Progenitor cell of endocrine pancreas (in vitro differentiated cells): ENCODE data around the gene CYP27B1. TPM values are rescaled to one million over a fixed set of nuclear protein-coding genes. Genes with fewer than 3 reads are reported as not detected.

Source experiments
- DNase-seq: peaks from one replicate; pipeline ENCODE4 v3.0.0; 2021; ENCODE audit warnings: low spot score; ENCODE audit not compliant: unreplicated experiment
- H3K27ac Mint-ChIP-seq: 2 replicates; pipeline ENCODE4 v1.8.0; 2021; ENCODE audit warnings: mild to moderate bottlenecking, moderate library complexity, mixed read lengths
- H3K27me3 Mint-ChIP-seq: 2 replicates; pipeline ENCODE4 v1.8.0; 2021; ENCODE audit warnings: mixed read lengths
- H3K36me3 Mint-ChIP-seq: 2 replicates; pipeline ENCODE4 v1.8.0; 2022; ENCODE audit warnings: mixed read lengths; ENCODE audit not compliant: insufficient read depth
- H3K4me1 Mint-ChIP-seq: 2 replicates; pipeline ENCODE4 v1.8.0; 2021; ENCODE audit warnings: low read depth, mixed read lengths
- H3K4me3 Mint-ChIP-seq: 2 replicates; pipeline ENCODE4 v1.8.0; 2021; ENCODE audit warnings: low read depth, mild to moderate bottlenecking, moderate library complexity, mixed read lengths
- H3K9me3 Mint-ChIP-seq: 2 replicates; pipeline ENCODE4 v1.8.0; 2021; ENCODE audit warnings: low read depth, mixed read lengths
- CTCF ChIP-seq: fragments of 200-600 bp; sonication (generic); IDR thresholded peaks from one replicate; pipeline ENCODE4 v1.5.0; 2021; ENCODE audit warnings: antibody characterized with exemption, mild to moderate bottlenecking; ENCODE audit not compliant: unreplicated experiment
- long read RNA-seq: library from polyadenylated mRNA; unstranded; transcript quantifications from one replicate; pipeline ENCODE4 v2.0.0, GENCODE V29; 2020
- total RNA-seq: library from RNA; stranded (reverse); gene quantifications from 2 replicates; pipeline ENCODE4 v1.2.1, GENCODE V29; 2021

CYP27B1 gene
- 2.0 and 2.5 TPM in 2 replicates for total RNA-seq
- long read RNA-seq, partial matches to known transcripts: 1 of 1 reads
- long read RNA-seq, other reads (novel, unspliced or antisense): 0 of 1 reads

- Mint-ChIP-seq H3K9me3 (no peaks in the 10 kb centered on the region), H3K36me3 (peaks cover 8% of the 10 kb centered on the region), H3K4me1 (peaks cover 14% of the 10 kb centered on the region), H3K4me3 (peak within 1 kb of the TSS; percentile 52), H3K27me3 (peaks cover 63% of the 10 kb centered on the region), H3K27ac (no peak within 1 kb of the TSS)
- no peak for DNase-seq
- no peak for TF ChIP-seq CTCF
These were observed at the start of gene CYP27B1 for GRCh38 chr12:57766464-57767304. Gene CYP27B1, minus strand, starts transcription at chr12:57767078. Its CDS starts 37 bp downstream, at chr12:57767041.

- TF ChIP-seq CTCF: no peak
- H3K9me3 Mint-ChIP-seq: no peaks in the 10 kb centered on the region
- H3K27ac Mint-ChIP-seq: peak overlapping the region; percentile 73
- no peak for DNase-seq
- H3K27me3 Mint-ChIP-seq: no peaks in the 10 kb centered on the region
- peaks cover 4% of the 10 kb centered on the region for H3K36me3 Mint-ChIP-seq
- H3K4me1 Mint-ChIP-seq: peaks cover 24% of the 10 kb centered on the region
- H3K4me3 Mint-ChIP-seq: no peak overlapping the region
These were observed 49.4 kb upstream of the CYP27B1 start for GRCh38 chr12:57816001-57816854.

- no peak overlapping the region for H3K4me3 Mint-ChIP-seq
- H3K9me3 Mint-ChIP-seq: no peaks in the 10 kb centered on the region
- H3K27ac Mint-ChIP-seq: no peak overlapping the region
- peaks cover 17% of the 10 kb centered on the region for H3K4me1 Mint-ChIP-seq
- H3K36me3 Mint-ChIP-seq: peaks cover 1% of the 10 kb centered on the region
- no peak for TF ChIP-seq CTCF
- H3K27me3 Mint-ChIP-seq: no peaks in the 10 kb centered on the region
- DNase-seq: no peak
These were observed 48.5 kb upstream of the CYP27B1 start for GRCh38 chr12:57815177-57816000.

- DNase-seq: no peak
- H3K4me3 Mint-ChIP-seq: no peak overlapping the region
These were observed 47.3 kb upstream of the CYP27B1 start for GRCh38 chr12:57813971-57814772.

More at GRCh38 chr12:57813971-57814772, 47.3 kb upstream of the CYP27B1 start:
- no peaks in the 10 kb centered on the region for H3K9me3 Mint-ChIP-seq
- peaks cover 11% of the 10 kb centered on the region for H3K4me1 Mint-ChIP-seq
- no peak for TF ChIP-seq CTCF
- no peaks in the 10 kb centered on the region for H3K27me3 Mint-ChIP-seq
- no peak overlapping the region for H3K27ac Mint-ChIP-seq
- H3K36me3 Mint-ChIP-seq: peaks cover 1% of the 10 kb centered on the region
